ENCODE results near the gene PKMYT1. TPM values are rescaled to one million over a fixed set of nuclear protein-coding genes. Genes with fewer than 3 reads are reported as not detected.
A peak's percentile ranks its signal among the peaks of the same experiment; 100 is the strongest.

PKMYT1 gene
- total and polyA plus RNA-seq, 9 of the 15 experiments (the other 6 are each of a cell fraction or from before 2014, with no cell fraction given): 8.7 to 201 (median 37.8) TPM

DNA sequence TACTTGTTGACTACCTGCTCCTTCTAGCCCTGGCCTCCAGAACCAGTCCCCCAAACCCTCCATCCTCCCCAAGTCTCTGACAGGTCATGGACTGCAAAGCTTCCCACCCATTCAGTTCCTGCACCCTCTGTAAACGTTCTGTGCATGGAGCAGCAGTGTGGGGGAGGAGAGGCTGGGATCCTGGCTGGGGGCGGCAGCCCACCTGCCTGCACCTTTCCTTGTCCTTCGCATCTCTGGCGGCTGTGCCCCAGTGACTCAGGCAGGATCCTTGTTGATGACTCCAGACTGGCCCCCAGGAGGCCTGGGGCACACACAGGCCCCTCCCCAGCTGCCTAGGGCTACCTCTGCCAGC lies 1.6 kb upstream of the PKMYT1 start (continued):
- TF ChIP-seq, protein P1, sequence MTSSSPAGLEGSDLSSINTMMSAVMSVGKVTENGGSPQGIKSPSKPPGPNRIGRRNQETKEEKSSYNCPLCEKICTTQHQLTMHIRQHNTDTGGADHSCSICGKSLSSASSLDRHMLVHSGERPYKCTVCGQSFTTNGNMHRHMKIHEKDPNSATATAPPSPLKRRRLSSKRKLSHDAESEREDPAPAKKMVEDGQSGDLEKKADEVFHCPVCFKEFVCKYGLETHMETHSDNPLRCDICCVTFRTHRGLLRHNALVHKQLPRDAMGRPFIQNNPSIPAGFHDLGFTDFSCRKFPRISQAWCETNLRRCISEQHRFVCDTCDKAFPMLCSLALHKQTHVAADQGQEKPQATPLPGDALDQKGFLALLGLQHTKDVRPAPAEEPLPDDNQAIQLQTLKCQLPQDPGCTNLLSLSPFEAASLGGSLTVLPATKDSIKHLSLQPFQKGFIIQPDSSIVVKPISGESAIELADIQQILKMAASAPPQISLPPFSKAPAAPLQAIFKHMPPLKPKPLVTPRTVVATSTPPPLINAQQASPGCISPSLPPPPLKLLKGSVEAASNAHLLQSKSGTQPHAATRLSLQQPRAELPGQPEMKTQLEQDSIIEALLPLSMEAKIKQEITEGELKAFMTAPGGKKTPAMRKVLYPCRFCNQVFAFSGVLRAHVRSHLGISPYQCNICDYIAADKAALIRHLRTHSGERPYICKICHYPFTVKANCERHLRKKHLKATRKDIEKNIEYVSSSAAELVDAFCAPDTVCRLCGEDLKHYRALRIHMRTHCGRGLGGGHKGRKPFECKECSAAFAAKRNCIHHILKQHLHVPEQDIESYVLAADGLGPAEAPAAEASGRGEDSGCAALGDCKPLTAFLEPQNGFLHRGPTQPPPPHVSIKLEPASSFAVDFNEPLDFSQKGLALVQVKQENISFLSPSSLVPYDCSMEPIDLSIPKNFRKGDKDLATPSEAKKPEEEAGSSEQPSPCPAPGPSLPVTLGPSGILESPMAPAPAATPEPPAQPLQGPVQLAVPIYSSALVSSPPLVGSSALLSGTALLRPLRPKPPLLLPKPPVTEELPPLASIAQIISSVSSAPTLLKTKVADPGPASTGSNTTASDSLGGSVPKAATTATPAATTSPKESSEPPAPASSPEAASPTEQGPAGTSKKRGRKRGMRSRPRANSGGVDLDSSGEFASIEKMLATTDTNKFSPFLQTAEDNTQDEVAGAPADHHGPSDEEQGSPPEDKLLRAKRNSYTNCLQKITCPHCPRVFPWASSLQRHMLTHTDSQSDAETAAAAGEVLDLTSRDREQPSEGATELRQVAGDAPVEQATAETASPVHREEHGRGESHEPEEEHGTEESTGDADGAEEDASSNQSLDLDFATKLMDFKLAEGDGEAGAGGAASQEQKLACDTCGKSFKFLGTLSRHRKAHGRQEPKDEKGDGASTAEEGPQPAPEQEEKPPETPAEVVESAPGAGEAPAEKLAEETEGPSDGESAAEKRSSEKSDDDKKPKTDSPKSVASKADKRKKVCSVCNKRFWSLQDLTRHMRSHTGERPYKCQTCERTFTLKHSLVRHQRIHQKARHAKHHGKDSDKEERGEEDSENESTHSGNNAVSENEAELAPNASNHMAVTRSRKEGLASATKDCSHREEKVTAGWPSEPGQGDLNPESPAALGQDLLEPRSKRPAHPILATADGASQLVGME (CRISPR knock-in tag; IDR thresholded peaks at IDR 0.05): 0 out of 2 replicates have a peak, but pooled peaks have one; percentile 35
- TF ChIP-seq KDM1A (IDR thresholded peaks at IDR 0.05) (peak in 1 of 2 experiments; percentile 38; a peak in 1 of 4 replicates), GATAD2A (IDR thresholded peaks at IDR 0.05) (0 out of 2 replicates have a peak, but pooled peaks have one; percentile 59), SMARCE1 (IDR thresholded peaks at IDR 0.05) (0 out of 2 replicates have a peak, but pooled peaks have one; percentile 7), TRIM28 (IDR thresholded peaks at IDR 0.05) (peak; percentile 15; the same call in 1 of the 2 replicates), ZBTB7A (IDR thresholded peaks at IDR 0.05; ENCODE audit: borderline replicate concordance, control insufficient read depth, low read depth, low read length) (peak; percentile 95), GTF2A2 (tag; IDR thresholded peaks at IDR 0.05) (no peak), ZNF274 (IDR thresholded peaks at IDR 0.05; ENCODE audit: borderline replicate concordance, low read depth, low read length) (no peak), HDGF (IDR thresholded peaks at IDR 0.05) (peak; percentile 52; the same call in 1 of the 2 replicates), ETV5 (CRISPR knock-in tag; IDR thresholded peaks at IDR 0.05; ENCODE audit: low read depth) (peak; percentile 8; the same call in 1 of the 2 replicates), ZNF75A (CRISPR knock-in tag; IDR thresholded peaks at IDR 0.05) (no peak), DMBX1 (CRISPR knock-in tag; IDR thresholded peaks at IDR 0.05; ENCODE audit: borderline replicate concordance) (no peak), EGR1 (conservative IDR thresholded peaks at IDR 0.05) (peak; percentile 80), ERF (CRISPR knock-in tag; IDR thresholded peaks at IDR 0.05) (peak; percentile 45), SMAD4 (CRISPR knock-in tag; conservative IDR thresholded peaks at IDR 0.05) (no peak; the same call in 1 of the 2 replicates), SMARCC2 (IDR thresholded peaks at IDR 0.05; ENCODE audit: low read depth) (peak; percentile 63; the same call in 1 of the 2 replicates)
- TF ChIP-seq, protein P2, sequence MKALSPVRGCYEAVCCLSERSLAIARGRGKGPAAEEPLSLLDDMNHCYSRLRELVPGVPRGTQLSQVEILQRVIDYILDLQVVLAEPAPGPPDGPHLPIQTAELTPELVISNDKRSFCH (CRISPR knock-in tag; IDR thresholded peaks at IDR 0.05): no peak
- TF ChIP-seq, protein P2 (tag; IDR thresholded peaks at IDR 0.05): 0 out of 2 replicates have a peak, but pooled peaks have one; percentile 45
- TF ChIP-seq, protein P3, sequence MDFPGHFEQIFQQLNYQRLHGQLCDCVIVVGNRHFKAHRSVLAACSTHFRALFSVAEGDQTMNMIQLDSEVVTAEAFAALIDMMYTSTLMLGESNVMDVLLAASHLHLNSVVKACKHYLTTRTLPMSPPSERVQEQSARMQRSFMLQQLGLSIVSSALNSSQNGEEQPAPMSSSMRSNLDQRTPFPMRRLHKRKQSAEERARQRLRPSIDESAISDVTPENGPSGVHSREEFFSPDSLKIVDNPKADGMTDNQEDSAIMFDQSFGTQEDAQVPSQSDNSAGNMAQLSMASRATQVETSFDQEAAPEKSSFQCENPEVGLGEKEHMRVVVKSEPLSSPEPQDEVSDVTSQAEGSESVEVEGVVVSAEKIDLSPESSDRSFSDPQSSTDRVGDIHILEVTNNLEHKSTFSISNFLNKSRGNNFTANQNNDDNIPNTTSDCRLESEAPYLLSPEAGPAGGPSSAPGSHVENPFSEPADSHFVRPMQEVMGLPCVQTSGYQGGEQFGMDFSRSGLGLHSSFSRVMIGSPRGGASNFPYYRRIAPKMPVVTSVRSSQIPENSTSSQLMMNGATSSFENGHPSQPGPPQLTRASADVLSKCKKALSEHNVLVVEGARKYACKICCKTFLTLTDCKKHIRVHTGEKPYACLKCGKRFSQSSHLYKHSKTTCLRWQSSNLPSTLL (IDR thresholded peaks at IDR 0.05): no peak
- TF ChIP-seq, protein P4, sequence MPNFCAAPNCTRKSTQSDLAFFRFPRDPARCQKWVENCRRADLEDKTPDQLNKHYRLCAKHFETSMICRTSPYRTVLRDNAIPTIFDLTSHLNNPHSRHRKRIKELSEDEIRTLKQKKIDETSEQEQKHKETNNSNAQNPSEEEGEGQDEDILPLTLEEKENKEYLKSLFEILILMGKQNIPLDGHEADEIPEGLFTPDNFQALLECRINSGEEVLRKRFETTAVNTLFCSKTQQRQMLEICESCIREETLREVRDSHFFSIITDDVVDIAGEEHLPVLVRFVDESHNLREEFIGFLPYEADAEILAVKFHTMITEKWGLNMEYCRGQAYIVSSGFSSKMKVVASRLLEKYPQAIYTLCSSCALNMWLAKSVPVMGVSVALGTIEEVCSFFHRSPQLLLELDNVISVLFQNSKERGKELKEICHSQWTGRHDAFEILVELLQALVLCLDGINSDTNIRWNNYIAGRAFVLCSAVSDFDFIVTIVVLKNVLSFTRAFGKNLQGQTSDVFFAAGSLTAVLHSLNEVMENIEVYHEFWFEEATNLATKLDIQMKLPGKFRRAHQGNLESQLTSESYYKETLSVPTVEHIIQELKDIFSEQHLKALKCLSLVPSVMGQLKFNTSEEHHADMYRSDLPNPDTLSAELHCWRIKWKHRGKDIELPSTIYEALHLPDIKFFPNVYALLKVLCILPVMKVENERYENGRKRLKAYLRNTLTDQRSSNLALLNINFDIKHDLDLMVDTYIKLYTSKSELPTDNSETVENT (CRISPR knock-in tag; IDR thresholded peaks at IDR 0.05): peak; percentile 41; the same call in 1 of the 2 replicates
